DND-41 (cell line): ENCODE results near the gene PGAM1.

Experiments
- EZH2 ChIP-seq: IDR thresholded peaks from 3 replicates; pipeline ENCODE4 v1.6.1; 2012; ENCODE audit warnings: borderline replicate concordance, low read depth, mild to moderate bottlenecking, moderate library complexity, low read length, inconsistent platforms; ENCODE audit not compliant: severe bottlenecking
- TF ChIP-seq, protein P1 (sequence below): IDR thresholded peaks from 2 replicates; pipeline ENCODE4 v1.5.1; 2012; ENCODE audit warnings: borderline replicate concordance, low read length, moderate library complexity, mild to moderate bottlenecking; ENCODE audit not compliant: poor library complexity, severe bottlenecking; ENCODE audit errors: extremely low read depth

DNA sequence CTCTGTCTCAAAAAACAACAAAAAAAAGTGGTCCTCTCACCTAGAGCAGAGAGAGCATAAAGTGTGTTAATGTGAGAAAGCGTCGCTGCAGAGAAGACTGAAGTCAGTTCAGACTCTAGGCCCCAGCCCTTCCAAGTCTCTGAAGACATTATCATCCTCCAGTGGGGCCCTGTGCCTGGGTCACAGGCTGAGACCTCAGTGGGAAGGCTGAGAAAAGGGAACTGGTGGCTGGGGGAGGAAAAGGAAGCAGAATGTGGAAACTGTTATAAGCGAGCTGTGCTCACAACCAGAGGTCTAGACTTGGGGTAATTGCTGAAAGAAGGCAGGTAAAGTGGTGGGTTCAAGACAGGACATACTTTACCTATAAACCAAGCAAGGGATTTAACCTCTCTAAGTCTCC lies 19.9 kb upstream of the PGAM1 start:
- TF ChIP-seq, protein P1, sequence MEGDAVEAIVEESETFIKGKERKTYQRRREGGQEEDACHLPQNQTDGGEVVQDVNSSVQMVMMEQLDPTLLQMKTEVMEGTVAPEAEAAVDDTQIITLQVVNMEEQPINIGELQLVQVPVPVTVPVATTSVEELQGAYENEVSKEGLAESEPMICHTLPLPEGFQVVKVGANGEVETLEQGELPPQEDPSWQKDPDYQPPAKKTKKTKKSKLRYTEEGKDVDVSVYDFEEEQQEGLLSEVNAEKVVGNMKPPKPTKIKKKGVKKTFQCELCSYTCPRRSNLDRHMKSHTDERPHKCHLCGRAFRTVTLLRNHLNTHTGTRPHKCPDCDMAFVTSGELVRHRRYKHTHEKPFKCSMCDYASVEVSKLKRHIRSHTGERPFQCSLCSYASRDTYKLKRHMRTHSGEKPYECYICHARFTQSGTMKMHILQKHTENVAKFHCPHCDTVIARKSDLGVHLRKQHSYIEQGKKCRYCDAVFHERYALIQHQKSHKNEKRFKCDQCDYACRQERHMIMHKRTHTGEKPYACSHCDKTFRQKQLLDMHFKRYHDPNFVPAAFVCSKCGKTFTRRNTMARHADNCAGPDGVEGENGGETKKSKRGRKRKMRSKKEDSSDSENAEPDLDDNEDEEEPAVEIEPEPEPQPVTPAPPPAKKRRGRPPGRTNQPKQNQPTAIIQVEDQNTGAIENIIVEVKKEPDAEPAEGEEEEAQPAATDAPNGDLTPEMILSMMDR, result no peak
- no peak for TF ChIP-seq EZH2
